ENCODE results near the gene TAF11L14.

Gene TAF11L14

DNA sequence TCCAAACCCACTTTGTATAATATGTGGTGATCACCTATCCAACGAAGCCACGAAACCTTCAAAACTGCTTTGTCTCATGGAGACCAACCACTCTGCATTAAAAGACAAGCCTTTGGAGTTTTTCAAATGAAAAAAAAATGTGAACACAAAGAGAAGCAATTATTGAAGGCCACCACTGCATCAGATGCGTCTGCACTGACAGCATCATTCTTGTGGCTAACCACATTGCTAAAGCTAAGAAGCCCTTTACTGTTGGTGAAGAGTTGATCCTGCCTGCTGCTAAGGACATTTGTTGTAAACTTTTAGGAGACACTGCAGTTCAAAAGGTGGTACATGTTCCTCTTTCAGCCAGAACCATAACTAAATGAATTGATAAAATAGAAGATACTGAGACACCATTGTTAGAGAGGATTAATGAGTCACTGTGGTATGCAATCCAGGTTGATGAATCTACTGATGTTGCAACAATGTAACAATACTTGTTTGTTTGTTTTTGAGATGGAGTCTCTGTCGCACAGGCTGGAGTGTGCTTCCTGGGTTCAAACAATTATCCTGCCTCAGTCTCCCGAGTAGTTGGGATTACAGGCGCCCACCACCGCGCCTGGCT, 45.4 kb downstream of the TAF11L14 start:
- DNase-seq (ENCODE audit: low spot score), result no peak

- DNase-seq (ENCODE audit: low spot score), result no peak
These were observed 46.5 kb downstream of the TAF11L14 start for GRCh38 chr5:17680737-17681136.
